ENCODE measurements around the gene MYO1E.
"Not testable (repeated sequence)": the region's sequence is repeated elsewhere in the genome, so short reads cannot be mapped to it uniquely, and the experiment has no call there.

Gene MYO1E

GRCh38 chr15:59290295-59291212 is 82.1 kb downstream of the MYO1E start:
- DNase-seq, result no peak

- DNase-seq, result no peak
Observed at GRCh38 chr15:59289574-59289973, 83.1 kb downstream of the MYO1E start.

- DNase-seq, result peak; percentile 80
Observed at GRCh38 chr15:59283717-59284391, 88.8 kb downstream of the MYO1E start.

- DNase-seq, result no peak
Observed at GRCh38 chr15:59282515-59283337, 89.9 kb downstream of the MYO1E start.

- no peak for DNase-seq
Observed at GRCh38 chr15:59281699-59282098, 91.0 kb downstream of the MYO1E start.

GRCh38 chr15:59280855-59281254 is 91.8 kb downstream of the MYO1E start:
- DNase-seq, result no peak

- not testable (repeated sequence) for DNase-seq
Observed at GRCh38 chr15:59280292-59280691, 92.4 kb downstream of the MYO1E start.

GRCh38 chr15:59279023-59279422 is 93.6 kb downstream of the MYO1E start:
- no peak for DNase-seq

- no peak for DNase-seq
Observed at GRCh38 chr15:59278120-59278519, 94.6 kb downstream of the MYO1E start.

GRCh38 chr15:59276225-59277178 is 96.2 kb downstream of the MYO1E start:
- DNase-seq, result no peak

GRCh38 chr15:59274126-59274970 is 98.3 kb downstream of the MYO1E start:
- no peak for DNase-seq

- no peak for DNase-seq
Observed at GRCh38 chr15:59273234-59273633, 99.4 kb downstream of the MYO1E start.

GRCh38 chr15:59271595-59272201 is 101.0 kb downstream of the MYO1E start:
- DNase-seq, result no peak

GRCh38 chr15:59268852-59269407 is 103.7 kb downstream of the MYO1E start:
- DNase-seq, result no peak

GRCh38 chr15:59268168-59268851 is 104.4 kb downstream of the MYO1E start:
- DNase-seq, result no peak

GRCh38 chr15:59266028-59266427 is 106.6 kb downstream of the MYO1E start:
- no peak for DNase-seq

- DNase-seq, result no peak
Observed at GRCh38 chr15:59262316-59262715, 110.4 kb downstream of the MYO1E start.

GRCh38 chr15:59260090-59260489 is 112.6 kb downstream of the MYO1E start:
- no peak for DNase-seq

GRCh38 chr15:59259137-59259943 is 113.3 kb downstream of the MYO1E start:
- DNase-seq, result no peak
